NCI-H2171 treated with DMSO at 0.1 percent for 48 hours (cell line): ENCODE data around the gene SRGAP2B.
"Not testable (repeated sequence)": the region's sequence is repeated elsewhere in the genome, so short reads cannot be mapped to it uniquely, and the experiment has no call there.

ENCODE experiments used
- DNase-seq: peaks from one replicate; lab custom pipeline; 2025; lab: John Stamatoyannopoulos, UW

SRGAP2B gene

DNA sequence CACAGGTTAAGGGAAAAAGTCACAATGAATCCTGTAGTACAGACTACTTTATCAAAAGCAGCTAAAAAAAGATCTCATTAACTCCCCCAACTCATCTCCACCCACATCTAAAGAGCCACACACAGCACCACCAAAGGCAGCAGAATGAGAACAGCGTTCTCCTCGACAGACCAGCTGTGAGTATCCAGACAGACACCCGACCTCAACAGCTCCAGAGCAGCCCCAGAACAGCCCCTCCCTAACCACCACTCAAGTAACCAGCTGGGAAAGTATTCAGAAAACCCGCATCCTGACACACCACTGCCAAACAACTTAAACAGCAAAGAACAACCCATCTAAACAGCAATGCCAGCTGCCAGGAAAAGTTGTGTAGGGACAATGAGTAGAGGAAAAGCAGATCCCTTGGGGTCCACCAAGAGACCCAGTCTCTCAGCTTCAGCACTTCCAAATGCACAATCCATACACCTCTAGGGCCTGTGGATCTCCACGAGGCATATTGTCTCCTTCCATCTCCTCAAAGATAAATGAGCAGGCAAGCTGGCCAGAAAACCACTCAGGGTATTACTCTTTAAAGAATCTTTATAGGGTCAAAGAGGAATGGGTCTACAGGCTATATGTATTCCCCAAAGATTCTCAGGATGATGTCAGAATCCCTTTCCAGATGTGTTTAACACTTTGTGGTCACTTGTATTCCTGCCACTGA is 49.4 kb downstream of the SRGAP2B start:
- DNase-seq = not testable (repeated sequence)

DNA sequence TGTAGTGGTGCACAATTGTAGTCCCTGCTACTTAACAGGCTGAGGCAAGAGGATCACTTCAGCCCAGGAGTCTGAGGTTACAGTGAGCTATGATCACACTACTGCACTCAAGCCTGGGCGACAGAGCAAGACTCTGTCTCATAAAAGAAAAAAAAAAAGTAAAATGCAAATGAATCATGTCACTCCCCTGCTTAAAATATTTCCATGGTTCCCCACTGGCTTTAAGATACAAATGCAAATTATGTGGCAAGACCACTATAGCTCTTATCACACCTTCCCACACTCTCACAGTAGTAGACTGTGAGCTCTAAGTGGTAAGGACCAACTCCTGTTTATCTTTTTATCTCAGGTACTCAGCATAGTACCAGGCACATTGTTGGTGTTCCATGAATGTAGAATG is 53.6 kb downstream of the SRGAP2B start:
- not testable (repeated sequence) for DNase-seq

DNA sequence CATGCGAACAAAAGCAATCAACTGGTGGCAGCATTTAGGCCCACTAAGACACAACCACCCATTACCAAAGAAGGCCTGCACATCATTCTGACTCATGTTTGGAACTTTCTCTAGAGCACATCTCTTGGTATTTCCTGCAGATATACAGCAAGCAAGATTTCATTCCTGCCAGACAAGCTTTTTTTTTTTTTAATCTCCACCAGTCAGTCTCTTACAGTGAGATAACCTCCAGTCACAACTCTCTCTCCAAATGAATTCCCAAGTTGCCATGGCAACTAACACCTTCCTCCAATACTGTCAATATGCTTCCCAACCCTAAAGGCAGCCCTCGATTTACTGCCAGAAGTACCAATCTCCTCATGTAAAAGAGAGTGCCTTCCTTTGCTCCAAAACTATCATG is 59.1 kb downstream of the SRGAP2B start:
- DNase-seq = not testable (repeated sequence)

DNA sequence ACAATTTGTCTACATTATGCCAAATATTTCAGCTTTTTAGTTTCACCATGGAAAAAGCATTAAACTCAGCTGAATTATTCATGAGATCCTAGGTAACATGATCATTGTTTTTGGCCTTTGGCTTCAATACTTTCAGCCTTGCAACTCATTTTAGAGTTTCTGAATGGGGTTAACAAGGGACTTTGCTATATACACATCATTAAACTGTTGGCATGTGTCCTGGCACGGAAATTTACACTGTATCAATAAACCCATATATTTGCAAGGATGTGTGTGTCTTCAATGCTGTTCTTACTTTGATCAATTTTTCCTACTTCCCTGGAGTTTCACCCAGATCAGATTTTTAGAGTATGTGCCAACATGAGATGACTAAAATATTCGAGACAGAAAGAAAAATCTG is 61.6 kb downstream of the SRGAP2B start:
- DNase-seq = not testable (repeated sequence)

DNA sequence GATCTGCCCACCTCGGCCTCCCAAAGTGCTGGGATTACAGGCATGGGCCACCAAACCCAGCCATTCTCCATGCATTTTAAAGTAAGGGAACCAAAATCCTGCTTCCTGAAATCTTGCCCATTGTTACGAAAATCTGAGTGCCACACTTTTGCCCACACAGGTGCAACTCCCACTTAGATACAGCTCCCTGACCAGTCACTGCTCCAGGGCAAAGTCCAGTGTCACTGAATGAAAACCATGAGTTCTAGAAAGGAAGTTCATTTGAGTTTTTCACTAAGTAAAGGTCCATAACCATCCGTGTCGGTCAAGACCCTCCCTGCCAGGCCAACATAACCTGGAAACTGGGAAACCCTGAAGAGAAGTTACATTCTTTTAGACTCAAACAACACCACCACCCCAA is 67.9 kb downstream of the SRGAP2B start:
- not testable (repeated sequence) for DNase-seq

DNA sequence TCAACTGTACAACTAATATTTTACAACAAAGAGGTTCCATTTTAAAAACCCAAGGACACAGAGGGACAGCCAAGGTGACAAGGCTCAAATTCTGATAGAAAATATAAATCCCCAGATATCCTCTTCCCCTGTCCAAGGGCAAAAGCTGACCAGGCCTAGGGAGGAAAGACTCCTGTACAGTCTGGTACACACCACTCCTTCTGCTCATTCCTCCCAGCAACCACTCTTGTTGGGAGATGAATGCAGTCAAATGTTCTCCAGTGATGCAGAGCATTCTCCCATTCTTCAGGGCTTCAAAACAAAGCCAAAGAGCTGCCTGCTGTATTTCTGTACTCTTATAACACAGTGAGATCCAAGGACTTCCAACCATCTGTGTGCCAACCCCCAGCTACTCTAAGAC is 69.8 kb downstream of the SRGAP2B start:
- DNase-seq = not testable (repeated sequence)

DNA sequence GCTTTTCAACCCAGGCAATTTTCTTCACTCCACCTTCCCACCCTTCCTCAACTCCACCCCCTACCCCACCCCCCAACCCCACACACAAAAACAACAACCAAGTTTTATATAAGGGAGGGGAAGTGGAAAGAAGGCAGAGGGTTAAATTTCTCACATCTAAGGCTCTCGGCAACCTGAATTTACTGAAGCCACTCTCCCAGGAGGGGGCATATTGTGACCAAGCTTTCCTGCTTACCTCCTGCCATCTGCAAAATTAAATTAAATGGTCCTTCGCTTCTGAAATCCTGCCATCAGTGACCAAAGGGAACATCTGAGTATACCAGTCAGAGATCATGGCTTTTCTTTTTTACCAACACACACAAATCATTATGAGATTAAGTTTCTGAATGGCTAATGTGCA is 72.9 kb downstream of the SRGAP2B start:
- not testable (repeated sequence) for DNase-seq

DNA sequence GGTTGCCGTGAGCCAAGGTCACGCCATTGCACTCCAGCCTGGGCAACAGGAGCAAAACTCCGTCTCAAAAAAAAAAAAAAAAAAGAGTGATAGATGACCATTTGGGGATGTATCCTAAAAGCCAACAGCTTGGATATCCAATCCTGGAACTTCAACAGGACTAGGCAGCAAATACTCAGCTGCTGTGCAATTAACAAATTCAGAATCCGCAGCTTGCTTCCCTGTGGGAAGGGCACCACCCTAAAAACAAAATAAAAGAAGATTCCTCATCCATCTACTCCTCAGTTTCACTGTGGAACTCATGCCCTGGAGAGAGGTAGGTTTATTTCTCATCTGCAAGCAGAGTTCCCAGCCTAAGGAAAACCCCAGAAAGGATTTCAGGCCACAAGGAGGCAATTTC is 73.4 kb downstream of the SRGAP2B start:
- not testable (repeated sequence) for DNase-seq

DNA sequence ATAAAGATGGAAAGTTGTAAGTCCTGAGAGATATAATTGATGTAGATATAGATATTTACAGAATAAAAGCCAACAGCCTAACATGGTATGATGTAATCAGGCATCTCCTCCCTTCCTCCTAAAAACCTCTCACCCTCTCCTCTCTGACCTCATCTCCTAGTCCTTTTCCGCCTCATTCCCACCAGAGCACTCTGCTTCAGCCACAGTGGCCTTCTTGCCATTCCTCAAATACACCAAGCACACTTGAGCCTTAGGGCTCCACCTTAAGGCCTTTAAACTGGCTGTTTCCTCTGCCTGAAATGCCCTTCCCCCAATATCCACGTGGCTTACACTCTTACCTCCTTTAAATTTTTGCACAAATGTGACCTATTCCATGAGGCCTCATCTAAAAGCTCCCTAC is 75.4 kb downstream of the SRGAP2B start:
- not testable (repeated sequence) for DNase-seq

DNA sequence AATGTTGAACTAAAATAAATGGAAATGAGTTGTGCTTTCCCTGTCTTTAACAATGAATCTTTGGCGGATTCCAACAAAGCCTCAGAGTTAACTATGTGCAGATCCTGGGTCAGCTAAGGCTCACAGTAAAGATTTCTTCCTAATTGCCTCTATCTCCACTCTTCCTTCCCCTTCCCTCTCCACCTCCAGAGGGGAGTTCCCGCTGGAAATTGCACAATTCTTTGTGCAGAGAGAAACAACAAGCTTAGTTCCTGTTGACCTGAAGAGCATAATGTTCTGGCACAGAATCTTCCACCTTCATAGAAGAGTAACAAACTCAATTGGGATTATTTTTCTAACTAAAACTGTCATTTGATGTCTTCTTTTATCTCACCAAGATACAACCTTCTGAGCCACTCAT is 77.4 kb downstream of the SRGAP2B start:
- not testable (repeated sequence) for DNase-seq

DNA sequence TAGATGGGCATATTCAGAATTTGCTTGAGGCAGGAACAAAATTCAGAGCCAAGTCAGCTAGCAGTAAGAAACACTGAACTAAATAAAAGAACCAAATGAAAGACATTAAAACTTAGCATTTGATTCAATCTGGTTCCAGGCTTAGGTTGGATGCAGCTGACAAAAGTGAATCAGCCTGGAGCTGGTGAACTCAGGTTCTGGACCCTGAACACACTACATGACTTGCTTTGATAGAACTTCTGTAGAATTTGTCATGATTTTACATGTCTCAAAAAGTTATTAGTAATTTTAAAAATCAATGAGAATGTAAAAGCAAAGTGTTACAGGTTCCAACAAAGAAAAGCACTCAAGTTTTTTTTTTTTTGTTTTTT is 78.7 kb downstream of the SRGAP2B start:
- DNase-seq = not testable (repeated sequence)

DNA sequence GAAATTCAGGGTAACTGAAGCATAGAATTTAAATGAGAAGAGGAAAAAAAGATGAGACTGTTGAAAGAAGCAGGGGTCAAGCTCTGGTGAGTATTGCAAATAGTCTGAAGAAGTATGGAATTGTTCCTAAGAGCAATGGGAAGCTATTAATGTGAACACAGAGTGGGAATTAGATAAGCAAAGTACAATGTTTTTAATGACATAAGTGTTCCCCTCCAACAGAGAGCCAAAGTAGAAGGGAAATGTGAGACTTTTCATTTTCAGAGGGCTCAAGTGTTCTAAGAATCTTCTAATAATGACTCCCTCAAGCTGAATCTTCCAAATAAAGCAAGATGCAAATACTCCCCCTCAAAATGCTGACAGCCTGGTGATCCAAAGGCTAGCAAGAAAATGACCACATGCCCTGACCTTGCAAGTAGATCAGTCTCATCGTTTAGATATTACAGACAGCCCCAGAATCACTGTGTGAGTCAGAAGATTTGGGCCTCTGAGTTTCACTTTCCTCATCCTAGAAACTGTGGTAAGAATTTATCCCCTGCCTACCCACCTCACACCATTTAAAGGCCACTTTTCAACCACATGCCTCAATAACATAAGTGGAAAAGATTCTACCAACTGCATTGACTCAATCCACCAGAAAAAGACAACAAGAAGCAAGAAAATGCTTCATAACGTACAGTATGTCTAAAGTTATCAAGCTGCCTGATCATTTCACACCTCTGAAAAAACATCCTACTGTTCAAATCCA is 79.2 kb downstream of the SRGAP2B start:
- not testable (repeated sequence) for DNase-seq

DNA sequence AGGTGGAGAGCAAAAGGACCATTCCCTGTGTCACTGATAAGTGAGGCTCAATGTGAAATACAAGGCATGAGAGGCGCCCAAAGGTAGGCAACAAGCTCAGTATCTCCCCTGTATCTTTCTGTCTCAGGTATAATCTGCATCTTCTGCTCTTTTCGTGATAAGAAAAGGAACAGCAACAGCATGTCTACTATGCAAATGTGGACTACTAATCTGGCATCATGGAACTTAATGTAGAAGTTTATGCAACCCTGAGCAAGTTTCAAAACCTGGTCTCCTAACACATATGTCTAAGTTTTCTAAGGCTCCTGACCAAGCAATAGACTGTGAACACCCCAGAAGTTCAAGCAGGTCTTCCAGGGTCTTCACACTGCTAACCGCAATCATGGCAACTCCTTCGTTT is 81.8 kb downstream of the SRGAP2B start:
- DNase-seq = not testable (repeated sequence)

DNA sequence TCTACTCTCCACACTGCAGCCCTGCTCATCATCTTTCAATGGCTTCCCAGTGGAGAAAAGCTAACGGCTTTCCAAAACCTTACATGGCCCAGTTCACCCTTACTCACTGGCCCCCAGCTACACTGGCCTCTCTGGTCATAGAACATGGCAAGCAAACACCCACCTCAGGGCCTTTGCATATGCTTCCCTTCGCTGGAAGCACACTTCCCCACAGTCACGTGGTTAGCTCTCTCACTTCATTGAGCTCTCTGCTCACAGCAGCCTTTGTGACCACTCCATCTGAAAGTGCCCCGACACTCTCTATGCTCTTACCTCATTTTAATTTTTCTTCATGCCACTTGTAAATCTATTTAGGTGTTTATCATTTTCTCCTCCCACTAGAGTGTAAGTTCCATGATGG is 83.3 kb downstream of the SRGAP2B start:
- DNase-seq = not testable (repeated sequence)

DNA sequence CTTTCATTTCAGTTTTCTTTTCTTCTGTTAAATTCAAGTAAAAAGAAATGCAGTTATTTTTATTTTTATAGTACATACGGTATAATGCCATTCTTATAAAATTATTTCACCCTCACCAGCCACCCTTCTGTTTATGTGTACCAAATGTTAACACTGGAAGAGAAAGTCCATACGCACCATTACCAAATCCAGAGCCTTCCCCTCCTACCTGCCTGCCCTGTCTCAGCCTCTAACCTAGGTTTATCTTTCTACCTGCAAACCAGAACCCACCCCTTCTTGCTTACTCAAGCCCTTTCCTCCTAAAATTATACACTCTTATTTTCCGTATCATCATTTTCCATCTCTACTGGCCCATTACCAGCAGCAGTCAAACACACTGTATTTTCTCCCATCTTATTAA is 84.5 kb downstream of the SRGAP2B start:
- not testable (repeated sequence) for DNase-seq

DNA sequence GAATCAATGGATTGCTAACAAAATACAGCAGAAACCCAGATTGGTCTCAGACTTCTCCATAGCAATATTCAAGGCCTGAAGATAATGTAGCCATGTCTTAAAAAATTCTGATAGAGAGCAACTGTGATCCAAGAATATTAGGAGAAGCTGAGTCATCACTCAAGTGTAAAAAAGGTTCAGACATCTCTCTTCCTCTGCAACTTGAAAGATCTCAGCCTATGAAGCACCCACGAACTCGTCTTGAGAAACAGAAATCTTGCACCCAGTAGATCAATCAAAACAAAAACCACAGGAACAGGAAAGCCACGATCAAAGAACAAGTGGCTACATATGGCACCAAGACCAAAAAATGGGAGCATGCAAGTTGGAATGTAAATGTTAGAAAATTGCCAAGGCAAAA is 85.2 kb downstream of the SRGAP2B start:
- DNase-seq = not testable (repeated sequence)

DNA sequence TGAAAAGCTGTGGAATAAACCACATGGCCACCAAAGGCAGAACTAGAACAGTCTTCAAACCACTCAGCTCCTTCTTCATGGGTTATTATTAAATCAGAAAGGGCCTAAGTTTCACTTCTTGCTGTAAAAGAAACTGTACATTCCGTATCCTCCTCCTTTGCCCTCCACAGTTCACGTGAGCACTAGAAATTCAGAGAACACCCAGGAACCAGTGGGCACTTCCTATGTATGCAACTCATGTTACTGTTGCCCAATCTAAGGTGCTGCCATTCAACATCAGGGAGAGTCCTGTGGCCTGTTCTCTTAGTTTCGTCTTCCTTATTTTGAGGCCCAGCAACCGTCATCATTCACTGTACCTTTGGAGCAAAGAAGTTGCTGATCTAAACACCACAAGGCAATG is 86.7 kb downstream of the SRGAP2B start:
- DNase-seq = not testable (repeated sequence)

DNA sequence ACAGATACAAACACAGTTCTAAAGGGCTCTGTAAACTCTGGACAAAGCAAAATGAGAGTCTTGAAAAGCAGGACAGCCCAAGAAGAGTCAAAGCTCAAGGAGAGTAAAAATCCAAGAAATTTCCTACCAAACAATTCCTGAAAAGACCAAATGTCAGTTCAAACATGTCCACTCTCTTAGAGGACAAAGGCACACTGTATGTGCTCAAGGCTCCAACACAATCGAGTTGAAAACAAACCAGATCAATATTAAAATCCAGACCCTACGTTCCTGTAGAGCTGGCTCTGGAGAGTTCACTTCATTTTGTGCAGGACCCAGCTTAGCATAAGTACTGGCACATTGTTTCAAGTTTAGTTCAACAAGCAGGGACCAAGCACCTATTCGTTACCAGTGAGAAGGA is 90.0 kb downstream of the SRGAP2B start:
- not testable (repeated sequence) for DNase-seq

DNA sequence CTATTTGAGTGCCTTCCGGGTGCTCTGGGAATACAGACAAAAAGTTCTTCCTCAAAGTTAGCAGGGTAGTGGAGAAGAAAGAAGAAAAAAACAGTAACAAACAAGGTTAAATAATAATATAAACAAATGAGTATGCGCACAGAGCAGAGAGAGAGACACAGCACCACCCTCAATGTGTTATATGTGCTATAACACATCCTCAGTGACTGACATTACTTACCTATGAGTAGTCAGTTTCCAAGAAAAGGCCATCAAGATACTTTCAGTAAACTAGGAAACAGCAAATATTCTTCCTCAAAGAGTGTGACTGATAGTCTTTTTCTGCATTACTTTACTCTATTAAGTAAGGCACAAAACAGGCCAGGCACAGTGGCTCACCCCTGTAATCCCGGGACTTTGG is 93.7 kb downstream of the SRGAP2B start:
- not testable (repeated sequence) for DNase-seq

DNA sequence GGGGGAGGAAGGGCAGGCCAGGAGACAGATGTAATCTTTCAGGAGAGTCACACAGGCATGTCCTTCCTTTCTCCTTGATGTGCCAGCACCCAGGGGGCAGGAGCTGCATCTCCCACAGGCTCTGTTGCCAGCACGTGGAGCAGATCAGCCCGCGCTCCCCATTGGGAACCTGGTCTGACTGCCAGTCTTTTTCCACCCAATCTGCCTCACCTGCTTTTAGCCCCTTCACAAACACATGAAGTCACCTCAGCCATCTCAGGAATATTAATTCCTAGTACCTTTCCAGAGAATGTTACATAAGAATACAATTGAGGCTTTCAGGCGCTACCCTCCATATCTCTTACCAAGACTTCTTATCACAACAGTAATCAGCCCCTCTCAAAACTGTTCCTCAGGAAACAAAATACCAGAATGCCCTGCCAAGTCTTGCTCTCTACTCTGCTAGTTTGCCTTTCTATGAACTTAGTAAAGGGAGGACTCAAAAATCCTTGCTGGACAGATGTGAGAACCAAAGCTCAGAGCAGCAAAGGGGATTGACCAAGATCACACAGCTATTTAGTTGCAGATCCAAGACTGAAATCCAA is 94.3 kb downstream of the SRGAP2B start:
- DNase-seq = not testable (repeated sequence)

DNA sequence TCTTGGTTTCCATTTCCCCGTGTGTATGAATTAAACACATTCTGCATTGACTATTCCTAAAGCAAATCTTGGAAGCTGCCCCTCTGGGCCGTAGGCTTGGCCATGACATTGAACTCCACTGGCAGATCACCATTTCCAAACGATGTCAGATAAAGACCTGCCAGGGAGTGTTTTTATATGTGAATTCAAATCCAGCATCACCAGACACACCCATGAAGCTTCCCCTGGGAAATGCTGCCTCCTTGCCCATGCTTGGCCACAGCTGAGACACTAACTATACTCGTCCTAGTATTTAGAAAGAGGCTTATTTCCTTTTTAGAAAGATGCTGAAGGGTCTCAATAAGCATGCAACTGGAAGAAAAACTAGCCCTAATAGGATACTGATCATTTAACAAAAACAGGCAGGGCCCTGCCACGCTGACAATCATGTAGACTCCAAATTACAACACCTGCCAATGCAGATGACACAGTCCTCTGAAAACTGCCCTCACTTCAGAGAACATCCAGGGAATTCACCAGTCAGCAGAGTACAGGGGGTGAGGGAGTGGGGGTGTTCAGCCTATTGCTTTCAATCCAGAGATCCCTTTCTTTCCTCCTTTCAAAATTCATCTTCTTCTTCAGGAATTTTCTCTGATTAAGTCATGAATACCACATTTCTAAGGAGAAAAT is 94.9 kb downstream of the SRGAP2B start:
- DNase-seq = not testable (repeated sequence)

DNA sequence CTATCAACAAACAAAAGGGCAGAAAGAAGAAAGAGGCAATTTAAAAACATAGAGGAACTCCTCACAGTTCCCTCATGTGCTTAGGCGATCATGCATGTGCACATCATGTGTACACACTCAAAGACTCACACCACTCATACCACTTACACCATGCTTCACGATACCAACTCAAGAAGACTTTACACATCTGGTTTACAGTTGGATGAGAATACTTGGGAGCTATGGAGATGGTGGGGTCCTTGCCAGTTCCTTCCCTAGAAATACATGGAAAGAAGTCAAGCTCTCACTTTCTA is 96.2 kb downstream of the SRGAP2B start:
- not testable (repeated sequence) for DNase-seq
